Astrocyte (in vitro differentiated cells and primary cell): Measurements from ENCODE around the gene CRHR1. TPM values are rescaled to one million over a fixed set of nuclear protein-coding genes. Genes with fewer than 3 reads are reported as not detected.

ENCODE experiments used
- DNase-seq: peaks from one replicate; pipeline ENCODE4 v3.0.0-alpha.2; 2010; ENCODE audit warnings: low read depth
- FAIRE-seq: peaks from 2 replicates; lab custom pipeline; 2011; peaks lifted over from hg19 to GRCh38; lab: Jason Lieb, UNC
- H2AFZ ChIP-seq: 2 replicates; pipeline ENCODE4 v1.6.0; 2012; ENCODE audit warnings: low read depth, low read length, inconsistent platforms
- H3K27ac ChIP-seq: 2 replicates; pipeline ENCODE4 v1.5.1; 2011; ENCODE audit warnings: low read depth, low read length, inconsistent platforms
- H3K27me3 ChIP-seq: 2 replicates; pipeline ENCODE4 v1.6.0; 2011; ENCODE audit warnings: low read length, inconsistent platforms; ENCODE audit not compliant: insufficient read depth
- H3K36me3 ChIP-seq: 2 replicates; pipeline ENCODE4 v1.5.1; 2011; ENCODE audit warnings: low read length, inconsistent platforms; ENCODE audit not compliant: insufficient read depth
- H3K4me1 ChIP-seq: 2 replicates; pipeline ENCODE4 v1.5.1; 2011; ENCODE audit warnings: low read length, inconsistent platforms; ENCODE audit not compliant: insufficient read depth
- H3K4me2 ChIP-seq: 2 replicates; pipeline ENCODE4 v1.6.0; 2012; ENCODE audit warnings: low read length, inconsistent platforms
- H3K4me3 ChIP-seq: 2 replicates; pipeline ENCODE4 v1.5.1; 2011; ENCODE audit warnings: low read depth, mild to moderate bottlenecking, low read length, inconsistent platforms; ENCODE audit not compliant: insufficient read depth
- H3K79me2 ChIP-seq: 2 replicates; pipeline ENCODE4 v1.6.0; 2012; ENCODE audit warnings: mild to moderate bottlenecking, low read length, inconsistent platforms; ENCODE audit not compliant: insufficient read depth
- H3K9ac ChIP-seq: 2 replicates; pipeline ENCODE4 v1.6.0; 2012; ENCODE audit warnings: mild to moderate bottlenecking, low read length, inconsistent platforms
- H3K9me3 ChIP-seq: 2 replicates; pipeline ENCODE4 v1.5.1; 2012; ENCODE audit warnings: low read depth, mild to moderate bottlenecking, low read length, inconsistent platforms; ENCODE audit not compliant: insufficient read depth
- H4K20me1 ChIP-seq: 2 replicates; pipeline ENCODE4 v1.6.0; 2012; ENCODE audit warnings: low read length, inconsistent platforms; ENCODE audit not compliant: insufficient read depth
- H3K27ac Mint-ChIP-seq: one replicate; pipeline ENCODE4 v1.8.0; 2021; ENCODE audit warnings: mild to moderate bottlenecking, mixed read lengths; ENCODE audit not compliant: unreplicated experiment
- H3K27me3 Mint-ChIP-seq: one replicate; pipeline ENCODE4 v1.8.0; 2021; ENCODE audit warnings: low read depth, mixed read lengths; ENCODE audit not compliant: unreplicated experiment
- H3K36me3 Mint-ChIP-seq: one replicate; pipeline ENCODE4 v1.8.0; 2021; ENCODE audit warnings: low read depth, mixed read lengths; ENCODE audit not compliant: unreplicated experiment
- H3K4me1 Mint-ChIP-seq: one replicate; pipeline ENCODE4 v1.8.0; 2021; ENCODE audit warnings: low read depth, mixed read lengths; ENCODE audit not compliant: unreplicated experiment
- H3K4me3 Mint-ChIP-seq: one replicate; pipeline ENCODE4 v1.8.0; 2021; ENCODE audit warnings: mild to moderate bottlenecking, moderate library complexity, mixed read lengths; ENCODE audit not compliant: unreplicated experiment
- H3K9me3 Mint-ChIP-seq: one replicate; pipeline ENCODE4 v1.8.0; 2021; ENCODE audit warnings: mild to moderate bottlenecking, mixed read lengths; ENCODE audit not compliant: unreplicated experiment
- EZH2 ChIP-seq: IDR thresholded peaks from 2 replicates; pipeline ENCODE4 v1.6.1; 2012; ENCODE audit warnings: mild to moderate bottlenecking, low read length, inconsistent platforms; ENCODE audit not compliant: insufficient read depth
- total RNA-seq: library from RNA; stranded (reverse); gene quantifications from 2 replicates; pipeline ENCODE4 v1.2.1, GENCODE V29; 2021
- TF ChIP-seq, protein P1 (sequence below): IDR thresholded peaks from 2 replicates; pipeline ENCODE4 v1.5.1; 2011; ENCODE audit warnings: low read depth, mild to moderate bottlenecking, inconsistent platforms, low read length, moderate library complexity; ENCODE audit not compliant: insufficient read depth

Gene CRHR1
- total RNA-seq, 1 donor from 2014 or later = 0.20 TPM

DNA sequence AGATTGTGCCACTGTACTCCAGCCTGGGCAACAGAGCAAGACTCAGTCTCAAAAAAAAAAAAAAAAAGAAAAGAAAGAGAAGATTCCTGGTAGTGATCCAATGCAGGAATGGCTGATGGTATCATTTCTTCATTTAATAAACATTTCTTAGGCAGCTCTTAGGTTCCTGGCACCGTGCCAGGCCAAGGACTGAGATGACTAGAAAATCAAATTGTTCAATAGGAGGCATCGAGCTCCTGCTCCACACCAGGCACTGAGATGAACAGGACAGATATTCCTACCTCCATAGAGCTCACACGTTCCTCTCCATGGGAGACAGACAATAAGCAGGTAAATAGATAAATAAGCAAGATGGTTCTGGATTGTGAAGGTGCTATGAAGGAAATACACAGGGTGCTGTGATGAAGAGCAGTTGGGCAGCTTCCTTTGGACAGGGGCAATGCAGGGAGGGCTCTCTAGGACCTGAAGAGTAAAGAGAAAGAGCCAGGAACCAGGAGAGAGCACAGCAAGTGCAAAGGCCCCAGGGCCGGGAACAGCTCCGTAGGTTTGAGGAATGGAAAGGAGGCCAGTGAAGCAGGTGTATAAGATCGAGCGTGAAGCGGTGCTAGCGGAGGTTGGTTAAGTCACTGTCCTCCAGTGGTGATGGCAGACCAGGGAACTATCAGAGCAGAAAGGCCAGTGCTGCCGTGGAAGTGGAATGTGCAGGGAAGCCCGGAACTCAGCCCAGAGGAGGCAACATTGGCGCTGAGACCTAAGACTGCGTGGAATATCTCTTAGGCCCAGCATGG, 26.5 kb upstream of the CRHR1 start:
- H3K9ac ChIP-seq = no peak overlapping the region
- no peaks in the 10 kb centered on the region for H3K4me1 ChIP-seq
- Mint-ChIP-seq H3K4me1 (no peaks in the 10 kb centered on the region), H3K27ac (no peak overlapping the region), H3K36me3 (no peaks in the 10 kb centered on the region), H3K9me3 (no peaks in the 10 kb centered on the region), H3K4me3 (no peak overlapping the region), H3K27me3 (peaks cover 34% of the 10 kb centered on the region)
- no peak overlapping the region for H3K27ac ChIP-seq
- FAIRE-seq (no peak), DNase-seq (no peak)
- H3K36me3 ChIP-seq = no peaks in the 10 kb centered on the region
- no peak overlapping the region for H3K4me3 ChIP-seq
- H3K27me3 ChIP-seq = no peaks in the 10 kb centered on the region
- TF ChIP-seq, protein P1, sequence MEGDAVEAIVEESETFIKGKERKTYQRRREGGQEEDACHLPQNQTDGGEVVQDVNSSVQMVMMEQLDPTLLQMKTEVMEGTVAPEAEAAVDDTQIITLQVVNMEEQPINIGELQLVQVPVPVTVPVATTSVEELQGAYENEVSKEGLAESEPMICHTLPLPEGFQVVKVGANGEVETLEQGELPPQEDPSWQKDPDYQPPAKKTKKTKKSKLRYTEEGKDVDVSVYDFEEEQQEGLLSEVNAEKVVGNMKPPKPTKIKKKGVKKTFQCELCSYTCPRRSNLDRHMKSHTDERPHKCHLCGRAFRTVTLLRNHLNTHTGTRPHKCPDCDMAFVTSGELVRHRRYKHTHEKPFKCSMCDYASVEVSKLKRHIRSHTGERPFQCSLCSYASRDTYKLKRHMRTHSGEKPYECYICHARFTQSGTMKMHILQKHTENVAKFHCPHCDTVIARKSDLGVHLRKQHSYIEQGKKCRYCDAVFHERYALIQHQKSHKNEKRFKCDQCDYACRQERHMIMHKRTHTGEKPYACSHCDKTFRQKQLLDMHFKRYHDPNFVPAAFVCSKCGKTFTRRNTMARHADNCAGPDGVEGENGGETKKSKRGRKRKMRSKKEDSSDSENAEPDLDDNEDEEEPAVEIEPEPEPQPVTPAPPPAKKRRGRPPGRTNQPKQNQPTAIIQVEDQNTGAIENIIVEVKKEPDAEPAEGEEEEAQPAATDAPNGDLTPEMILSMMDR = no peak
- TF ChIP-seq EZH2 = no peak
- H2AFZ ChIP-seq = no peak overlapping the region
- H4K20me1 ChIP-seq = no peaks in the 10 kb centered on the region
- no peak overlapping the region for H3K4me2 ChIP-seq
- no peaks in the 10 kb centered on the region for H3K79me2 ChIP-seq
- no peaks in the 10 kb centered on the region for H3K9me3 ChIP-seq

DNA sequence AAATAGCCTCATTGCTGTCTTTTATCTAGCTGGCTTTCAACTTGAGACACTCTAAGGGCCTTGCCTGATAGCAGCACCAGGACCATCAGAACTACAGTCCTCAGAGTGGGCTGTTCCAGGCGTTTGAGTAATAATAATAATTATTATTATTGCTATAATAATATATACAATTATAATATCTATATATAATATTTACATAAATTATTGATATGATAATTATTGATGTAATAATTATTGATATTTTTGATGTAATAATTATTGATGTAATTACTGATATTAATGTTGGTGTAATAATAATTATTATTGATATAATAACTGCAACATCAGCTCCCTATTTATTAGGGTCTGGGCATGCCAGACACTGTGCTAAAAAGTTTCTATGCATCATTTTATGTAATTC, 25.6 kb upstream of the CRHR1 start:
- no peak overlapping the region for H3K27ac ChIP-seq
- H4K20me1 ChIP-seq = no peaks in the 10 kb centered on the region
- no peaks in the 10 kb centered on the region for H3K36me3 ChIP-seq
- H3K9me3 ChIP-seq = no peaks in the 10 kb centered on the region
- Mint-ChIP-seq H3K9me3 (no peaks in the 10 kb centered on the region), H3K27ac (no peak overlapping the region), H3K36me3 (no peaks in the 10 kb centered on the region), H3K27me3 (peaks cover 38% of the 10 kb centered on the region), H3K4me1 (no peaks in the 10 kb centered on the region), H3K4me3 (no peak overlapping the region)
- H3K4me1 ChIP-seq = no peaks in the 10 kb centered on the region
- H3K27me3 ChIP-seq = no peaks in the 10 kb centered on the region
- DNase-seq (no peak), FAIRE-seq (no peak)
- TF ChIP-seq, protein P1 = no peak
- TF ChIP-seq EZH2 = no peak
- no peak overlapping the region for H3K9ac ChIP-seq
- H3K79me2 ChIP-seq = no peaks in the 10 kb centered on the region
- no peak overlapping the region for H3K4me2 ChIP-seq
- H3K4me3 ChIP-seq = no peak overlapping the region
- H2AFZ ChIP-seq = no peak overlapping the region

DNA sequence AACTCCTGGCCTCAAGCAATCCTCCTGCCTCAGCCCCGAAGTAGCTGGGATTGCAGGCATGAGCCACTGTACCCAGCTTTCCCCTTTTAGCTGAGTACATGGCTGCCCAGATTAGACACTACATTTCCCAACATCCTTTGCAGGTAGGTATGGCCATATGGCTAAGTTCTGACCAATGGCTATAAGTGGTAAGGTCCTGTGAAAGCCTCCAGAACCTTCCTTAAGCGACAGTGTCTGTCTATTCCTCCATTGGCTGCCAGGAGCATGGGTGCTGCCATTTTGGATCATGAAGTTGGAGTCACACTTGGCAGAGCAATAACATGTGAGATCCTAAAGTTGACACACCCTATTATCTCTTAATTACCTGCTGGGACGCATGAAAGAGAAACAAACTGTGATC, 24.4 kb upstream of the CRHR1 start:
- DNase-seq = no peak
- Mint-ChIP-seq H3K27ac (no peak overlapping the region), H3K27me3 (peaks cover 44% of the 10 kb centered on the region), H3K36me3 (no peaks in the 10 kb centered on the region), H3K9me3 (no peaks in the 10 kb centered on the region), H3K4me1 (no peaks in the 10 kb centered on the region), H3K4me3 (no peak overlapping the region)
- Histone ChIP-seq H3K4me1 (no peaks in the 10 kb centered on the region), H4K20me1 (no peaks in the 10 kb centered on the region), H3K4me2 (no peak overlapping the region), H3K36me3 (no peaks in the 10 kb centered on the region), H3K27me3 (no peaks in the 10 kb centered on the region), H3K9me3 (no peaks in the 10 kb centered on the region), H3K4me3 (no peak overlapping the region), H3K79me2 (no peaks in the 10 kb centered on the region), H3K9ac (no peak overlapping the region), H2AFZ (no peak overlapping the region), H3K27ac (no peak overlapping the region)
- TF ChIP-seq, protein P1 = no peak
- no peak for TF ChIP-seq EZH2
- no peak for FAIRE-seq
